B cell (primary cell): ENCODE measurements around the gene GPX3. TPM values are rescaled to one million over a fixed set of nuclear protein-coding genes. Genes with fewer than 3 reads are reported as not detected.
A peak's percentile ranks its signal among the peaks of the same experiment; 100 is the strongest.

ENCODE experiments used
- ATAC-seq: fragments of 200-7000 bp; cut with Tn5 transposase; one replicate; pipeline ENCODE4 v1.10.0; 2021; ENCODE audit warnings: low read depth, mild to moderate bottlenecking, moderate number of reproducible peaks, moderate library complexity
- CTCF ChIA-PET: fragments of 350-600 bp; sonication (Branson Sonifier 250); formaldehyde crosslinking; loops from one replicate; lab custom pipeline; 2021; ENCODE audit warnings: antibody characterized with exemption, inconsistent platforms; lab: Charles Lee
- POLR2A ChIA-PET: fragments of 350-600 bp; sonication (Branson Sonifier 250); formaldehyde crosslinking; loops from one replicate; lab custom pipeline; 2021; ENCODE audit warnings: antibody characterized with exemption; lab: Charles Lee
- DNase-seq: peaks from one replicate; pipeline ENCODE4 v3.0.0; 2013
- H2AFZ ChIP-seq: 2 replicates; pipeline ENCODE4 v1.6.1; 2012; ENCODE audit warnings: mild to moderate bottlenecking, low read depth, low read length; ENCODE audit not compliant: insufficient read depth, poor library complexity, severe bottlenecking
- H3K27ac ChIP-seq, 2 donors: 1 replicate in 1 of 2; 2 replicates in 1 of 2; pipeline ENCODE4 v1.5.1; 2012 to 2013; ENCODE audit warnings: low read length in 2 of 2, mild to moderate bottlenecking in 2 of 2, moderate library complexity in 1 of 2
- H3K27me3 ChIP-seq, 4 experiments: fragments of 200-600 bp in 1 of 4; sonication (generic) in 1 of 4; replicated peaks in 1 of 4; 1 replicate in 2 of 4; 2 replicates in 2 of 4; pipeline versions ENCODE4 v1.6.1 to v1.7.0; 2013 to 2016; ENCODE audit warnings: low read length in 3 of 4, mild to moderate bottlenecking in 2 of 4, mixed read lengths in 1 of 4, moderate library complexity in 1 of 4; ENCODE audit not compliant: insufficient read depth in 4 of 4, control insufficient read depth in 3 of 4; ENCODE audit errors: control extremely low read depth in 1 of 4
- H3K36me3 ChIP-seq, 2 experiments: replicated peaks in 1 of 2; 1 replicate in 1 of 2; 2 replicates in 1 of 2; pipeline versions ENCODE4 v1.6.1 to v1.7.1; 2013; ENCODE audit warnings: low read length in 1 of 2; ENCODE audit not compliant: insufficient read depth in 2 of 2, control insufficient read depth in 1 of 2; ENCODE audit errors: control extremely low read depth in 1 of 2, extremely low read depth in 1 of 2
- H3K4me1 ChIP-seq, 2 donors: fragments of 200-600 bp in 1 of 2; sonication (generic) in 1 of 2; 1 replicate in 1 of 2; 2 replicates in 1 of 2; pipeline versions ENCODE4 v1.5.1 to v1.6.1; 2013 to 2017; ENCODE audit warnings: low read length in 2 of 2; ENCODE audit not compliant: control insufficient read depth in 2 of 2, insufficient read depth in 2 of 2
- H3K4me2 ChIP-seq: replicated peaks from 2 replicates; pipeline ENCODE3; 2012; ENCODE audit warnings: mild to moderate bottlenecking, low read depth, low read length; ENCODE audit not compliant: poor library complexity, severe bottlenecking
- H3K4me3 ChIP-seq, 5 experiments: fragments of 200-600 bp in 1 of 5; sonication (generic) in 1 of 5; 1 replicate in 3 of 5; 2 replicates in 2 of 5; pipeline versions ENCODE4 v1.5.1 to v1.7.0; 2011 to 2016; ENCODE audit warnings: low read length in 4 of 5, mild to moderate bottlenecking in 4 of 5, low read depth in 2 of 5, control low read depth in 1 of 5, moderate library complexity in 1 of 5; ENCODE audit not compliant: insufficient read depth in 1 of 5; ENCODE audit errors: control extremely low read depth in 1 of 5, extremely low read depth in 1 of 5
- H3K79me2 ChIP-seq: fragments of 200-600 bp; sonication (generic); one replicate; pipeline ENCODE4 v1.6.0; 2016; ENCODE audit warnings: low read length; ENCODE audit not compliant: control insufficient read depth, insufficient read depth
- H3K9ac ChIP-seq: fragments of 200-600 bp; sonication (generic); 2 replicates; pipeline ENCODE4 v1.6.1; 2017; ENCODE audit warnings: mild to moderate bottlenecking, low read length, moderate library complexity
- H3K9me3 ChIP-seq, 3 donors: one replicate each; pipeline versions ENCODE4 v1.6.1 to v1.7.1; 2013; ENCODE audit warnings: low read length in 2 of 3; ENCODE audit not compliant: control insufficient read depth in 2 of 3, insufficient read depth in 1 of 3; ENCODE audit errors: control extremely low read depth in 1 of 3
- H4K20me1 ChIP-seq: 2 replicates; pipeline ENCODE4 v1.6.0; 2012; ENCODE audit warnings: mild to moderate bottlenecking, low read length; ENCODE audit not compliant: insufficient read depth, control insufficient read depth, poor library complexity, severe bottlenecking
- H3K27ac Mint-ChIP-seq: one replicate; pipeline ENCODE4 v1.8.0; 2021; ENCODE audit warnings: mixed read lengths
- H3K27me3 Mint-ChIP-seq: one replicate; pipeline ENCODE4 v1.8.0; 2021; ENCODE audit warnings: mixed read lengths
- H3K4me1 Mint-ChIP-seq: one replicate; pipeline ENCODE4 v1.8.0; 2021; ENCODE audit warnings: mixed read lengths
- H3K4me3 Mint-ChIP-seq: one replicate; pipeline ENCODE4 v1.8.0; 2021; ENCODE audit warnings: mixed read lengths
- H3K9me3 Mint-ChIP-seq: one replicate; pipeline ENCODE4 v1.8.0; 2022; ENCODE audit warnings: mixed read lengths; ENCODE audit not compliant: insufficient read depth
- EZH2 ChIP-seq: IDR thresholded peaks from 2 replicates; pipeline ENCODE4 v1.6.1; 2012; ENCODE audit warnings: borderline replicate concordance, low read depth, mild to moderate bottlenecking, moderate library complexity, low read length; ENCODE audit not compliant: insufficient read depth, poor library complexity, severe bottlenecking
- WGBS: methylation state at CpG from one replicate; pipeline ENCODE4 v1.1.5; 2013; ENCODE audit warnings: missing lambda C conversion rate; ENCODE audit not compliant: insufficient coverage; 5-methylcytosine and 5-hydroxymethylcytosine counted together
- intact Hi-C: fragments of 100-400 bp; cut with micrococcal nuclease; formaldehyde crosslinking; loops from one replicate; pipeline ENCODE4 v1.10.0; 2022
- polyA plus RNA-seq: library from polyadenylated mRNA; depleted of rRNA; stranded (reverse); fragments of >200 nt; gene quantifications from 2 replicates; pipeline ENCODE4 v1.2.3, GENCODE V29; 2012
- total RNA-seq, 2 donors: library from RNA; stranded (reverse); fragments of 120-200 nt in 1 of 2; gene quantifications; 1 replicate in 1 of 2; 2 replicates in 1 of 2; pipeline versions ENCODE4 v1.2.3 to v1.2.4, GENCODE V29; 2013 to 2022
- TF ChIP-seq, protein P1 (sequence below): fragments of 200-600 bp; IDR thresholded peaks from one replicate; pipeline ENCODE4 v1.8.0; 2022; ENCODE audit warnings: antibody characterized with exemption, mild to moderate bottlenecking

The GPX3 gene
- total and polyA plus RNA-seq, 2 donors (not counting 1 experiment from before 2014, with no cell fraction given), result not detected

DNA sequence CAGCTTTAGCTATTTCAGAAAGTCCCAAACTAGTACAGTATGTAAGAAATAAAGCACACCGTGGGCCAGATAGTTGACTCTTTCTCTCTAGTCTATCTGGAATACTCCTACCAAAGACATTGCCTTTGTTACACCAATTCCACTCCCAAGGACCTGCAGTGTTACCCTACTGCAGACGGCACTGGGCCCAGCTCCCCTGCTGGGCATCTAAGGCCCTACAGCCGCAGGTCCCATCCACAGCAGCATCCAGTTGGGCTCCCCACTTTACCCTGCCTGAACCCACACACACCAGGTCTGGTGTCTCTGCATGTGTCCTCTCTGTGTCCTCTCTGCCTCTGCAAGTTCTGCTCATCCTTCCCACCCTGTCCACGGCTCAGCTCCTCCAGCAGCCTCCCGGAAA lies 37.9 kb downstream of the GPX3 start:
- no peaks in the 10 kb centered on the region for H3K27me3 Mint-ChIP-seq
- Histone ChIP-seq H3K27me3 (no peaks in the 10 kb centered on the region), H3K4me2 (no peak overlapping the region), H3K4me3 (no peak overlapping the region), H3K9me3 (no peaks in the 10 kb centered on the region), H3K4me1 (peaks cover 31 to 41% of the 10 kb centered on the region in 2 donors), H3K36me3 (peaks cover 4 to 88% of the 10 kb centered on the region in 2 experiments), H3K79me2 (peaks cover 67% of the 10 kb centered on the region), H4K20me1 (peaks cover 92% of the 10 kb centered on the region), H2AFZ (no peak overlapping the region), H3K27ac (no peak overlapping the region), H3K9ac (no peak overlapping the region)
- no peaks in the 10 kb centered on the region for H3K9me3 Mint-ChIP-seq
- no peak for ATAC-seq
- H3K4me1 Mint-ChIP-seq, result peaks cover 57% of the 10 kb centered on the region
- TF ChIP-seq, protein P1, sequence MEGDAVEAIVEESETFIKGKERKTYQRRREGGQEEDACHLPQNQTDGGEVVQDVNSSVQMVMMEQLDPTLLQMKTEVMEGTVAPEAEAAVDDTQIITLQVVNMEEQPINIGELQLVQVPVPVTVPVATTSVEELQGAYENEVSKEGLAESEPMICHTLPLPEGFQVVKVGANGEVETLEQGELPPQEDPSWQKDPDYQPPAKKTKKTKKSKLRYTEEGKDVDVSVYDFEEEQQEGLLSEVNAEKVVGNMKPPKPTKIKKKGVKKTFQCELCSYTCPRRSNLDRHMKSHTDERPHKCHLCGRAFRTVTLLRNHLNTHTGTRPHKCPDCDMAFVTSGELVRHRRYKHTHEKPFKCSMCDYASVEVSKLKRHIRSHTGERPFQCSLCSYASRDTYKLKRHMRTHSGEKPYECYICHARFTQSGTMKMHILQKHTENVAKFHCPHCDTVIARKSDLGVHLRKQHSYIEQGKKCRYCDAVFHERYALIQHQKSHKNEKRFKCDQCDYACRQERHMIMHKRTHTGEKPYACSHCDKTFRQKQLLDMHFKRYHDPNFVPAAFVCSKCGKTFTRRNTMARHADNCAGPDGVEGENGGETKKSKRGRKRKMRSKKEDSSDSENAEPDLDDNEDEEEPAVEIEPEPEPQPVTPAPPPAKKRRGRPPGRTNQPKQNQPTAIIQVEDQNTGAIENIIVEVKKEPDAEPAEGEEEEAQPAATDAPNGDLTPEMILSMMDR, result no peak
- TF ChIP-seq EZH2, result no peak
- 93% methylated on average over 5 of the region's 5 CpGs for WGBS
- H3K4me3 Mint-ChIP-seq, result no peak overlapping the region
- H3K27ac Mint-ChIP-seq, result no peak overlapping the region
- POLR2A ChIA-PET, result interaction anchor here (1.2 kb wide), 2 partner anchors 11 to 57 kb away, joined by 3 to 4 read pairs; no protein-coding TSS in a partner anchor
- intact Hi-C loops, result loop anchor here (10.0 kb wide), 1 partner anchor 386 kb away; the partner anchor contains the start of gene SLC36A1
- CTCF ChIA-PET, result interaction anchor here (0.6 to 17.8 kb wide), 11 partner anchors 10 to 181 kb away, joined by 3 to 918 read pairs (median 5); no protein-coding TSS in a partner anchor
- no peak for DNase-seq

DNA sequence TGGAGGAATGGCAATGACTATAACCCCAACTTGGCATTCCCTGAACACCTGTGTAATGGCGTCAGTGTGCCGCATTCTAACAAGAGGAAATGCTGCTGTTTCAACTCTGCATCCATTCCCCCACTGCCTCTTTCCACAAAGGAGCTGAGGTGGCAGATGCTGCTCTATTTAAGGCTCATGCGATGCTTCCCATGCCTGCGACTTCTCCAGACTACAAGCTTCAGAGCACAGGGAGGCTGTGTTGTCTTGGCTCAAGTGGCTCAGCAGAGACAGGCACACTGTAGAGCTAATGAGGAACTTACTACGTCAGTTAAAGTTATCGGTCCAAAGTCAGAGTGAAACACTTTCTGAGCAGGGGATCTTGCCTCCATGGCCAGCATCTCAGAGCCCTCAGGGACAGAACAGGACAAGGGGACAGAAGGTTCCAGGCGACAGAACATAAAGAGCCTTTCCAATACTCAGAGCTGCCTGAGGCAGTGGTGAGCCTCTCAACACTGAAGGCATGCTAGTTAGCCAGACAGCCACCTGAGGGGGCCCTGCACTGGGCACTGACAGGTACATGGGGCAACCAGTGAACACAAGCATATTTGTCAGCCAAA lies 38.6 kb downstream of the GPX3 start:
- no peak overlapping the region for H2AFZ ChIP-seq
- Mint-ChIP-seq H3K4me1 (peaks cover 55% of the 10 kb centered on the region), H3K9me3 (no peaks in the 10 kb centered on the region), H3K27me3 (no peaks in the 10 kb centered on the region), H3K4me3 (peak overlapping the region; percentile 76), H3K27ac (peak overlapping the region; percentile 94)
- no peaks in the 10 kb centered on the region for H3K9me3 ChIP-seq
- no peaks in the 10 kb centered on the region for H3K27me3 ChIP-seq
- peak overlapping the region; percentile 63 for H3K4me2 ChIP-seq
- DNase-seq (peak; percentile 65), ATAC-seq (peak; percentile 22)
- no peak overlapping the region for H3K4me3 ChIP-seq
- H3K9ac ChIP-seq, result no peak overlapping the region
- TF ChIP-seq EZH2, result no peak
- TF ChIP-seq, protein P1, result no peak
- peaks cover 67% of the 10 kb centered on the region for H3K79me2 ChIP-seq
- H3K36me3 ChIP-seq, result peaks cover 4 to 88% of the 10 kb centered on the region in 2 experiments
- intact Hi-C loops, result loop anchor here (10.0 kb wide), 1 partner anchor 386 kb away; the partner anchor contains the start of gene SLC36A1
- 54% methylated on average over 7 of the region's 7 CpGs for WGBS
- peaks cover 92% of the 10 kb centered on the region for H4K20me1 ChIP-seq
- CTCF ChIA-PET, result interaction anchor here (0.6 to 17.8 kb wide), 11 partner anchors 9 to 181 kb away, joined by 3 to 918 read pairs (median 4); no protein-coding TSS in a partner anchor
- POLR2A ChIA-PET, result interaction anchor here (1.2 to 1.7 kb wide), 3 partner anchors 10 to 92 kb away, joined by 3 to 4 read pairs (median 3); no protein-coding TSS in a partner anchor
- H3K4me1 ChIP-seq, result peaks cover 29 to 35% of the 10 kb centered on the region in 2 donors
- H3K27ac ChIP-seq, result peak overlapping the region; percentile 52 to 66
